Osteoblast (primary cell): Measurements from ENCODE around the gene CEND1. TPM values are rescaled to one million over a fixed set of nuclear protein-coding genes. Genes with fewer than 3 reads are reported as not detected.
A peak's percentile ranks its signal among the peaks of the same experiment; 100 is the strongest.

Source experiments
- DNase-seq: peaks from one replicate; pipeline ENCODE4 v3.0.0; 2011; ENCODE audit warnings: low spot score, mixed read lengths; ENCODE audit not compliant: insufficient read length; ENCODE audit errors: missing footprints
- H2AFZ ChIP-seq: 2 replicates; pipeline ENCODE4 v1.6.0; 2011; ENCODE audit warnings: mild to moderate bottlenecking, low read length
- H3K27ac ChIP-seq: 2 replicates; pipeline ENCODE4 v1.5.1; 2011; ENCODE audit warnings: mild to moderate bottlenecking, low read depth, low read length, moderate library complexity
- H3K27me3 ChIP-seq: 2 replicates; pipeline ENCODE4 v1.6.0; 2012; ENCODE audit warnings: mild to moderate bottlenecking, control low read depth, inconsistent platforms, low read length, moderate library complexity; ENCODE audit not compliant: insufficient read depth
- H3K36me3 ChIP-seq: 2 replicates; pipeline ENCODE4 v1.5.1; 2011; ENCODE audit warnings: mild to moderate bottlenecking, low read length, control low read depth, moderate library complexity; ENCODE audit not compliant: insufficient read depth
- H3K4me1 ChIP-seq: 2 replicates; pipeline ENCODE4 v1.5.1; 2011; ENCODE audit warnings: mild to moderate bottlenecking, low read length, control low read depth, moderate library complexity; ENCODE audit not compliant: insufficient read depth
- H3K4me2 ChIP-seq: 2 replicates; pipeline ENCODE4 v1.6.0; 2011; ENCODE audit warnings: mild to moderate bottlenecking, low read length; ENCODE audit not compliant: insufficient read depth
- H3K4me3 ChIP-seq: fragments of 200-600 bp; sonication (generic); 3 replicates; pipeline ENCODE4 v1.5.1; 2012; ENCODE audit warnings: mild to moderate bottlenecking, low read length, inconsistent platforms; ENCODE audit not compliant: insufficient read depth
- H3K79me2 ChIP-seq: 2 replicates; pipeline ENCODE4 v1.6.0; 2012; ENCODE audit warnings: mild to moderate bottlenecking, low read length, control low read depth, inconsistent platforms; ENCODE audit not compliant: insufficient read depth
- H3K9me3 ChIP-seq: 2 replicates; pipeline ENCODE4 v1.5.1; 2011; ENCODE audit warnings: low read depth, low read length, control low read depth
- H4K20me1 ChIP-seq: 2 replicates; pipeline ENCODE4 v1.6.0; 2012; ENCODE audit warnings: mild to moderate bottlenecking, low read length, control low read depth; ENCODE audit not compliant: insufficient read depth
- CTCF ChIP-seq: IDR thresholded peaks from 2 replicates; pipeline ENCODE4 v1.5.1; 2011; ENCODE audit warnings: mild to moderate bottlenecking, low read depth, low read length, moderate library complexity; ENCODE audit errors: extremely low read depth
- total RNA-seq: library from RNA; depleted of rRNA; stranded (reverse); fragments of >200 nt; gene quantifications from 2 replicates; pipeline ENCODE4 v1.2.3, GENCODE V29; 2012

CEND1 gene
- total RNA-seq, 1 donor, result not detected

- no peaks in the 10 kb centered on the region for H3K9me3 ChIP-seq
- H3K79me2 ChIP-seq, result peaks cover 35% of the 10 kb centered on the region
- peak; percentile 96 for DNase-seq
- H3K27me3 ChIP-seq, result no peaks in the 10 kb centered on the region
- H3K27ac ChIP-seq, result peak within 1 kb of the TSS; percentile 92
- no peak for TF ChIP-seq CTCF
- peak within 1 kb of the TSS; percentile 87 for H3K4me3 ChIP-seq
- peaks cover 36% of the 10 kb centered on the region for H4K20me1 ChIP-seq
- peaks cover 15% of the 10 kb centered on the region for H3K36me3 ChIP-seq
- H3K4me2 ChIP-seq, result peak within 1 kb of the TSS; percentile 92
- H3K4me1 ChIP-seq, result peaks cover 50% of the 10 kb centered on the region
- no peak within 1 kb of the TSS for H2AFZ ChIP-seq
Measured at GRCh38 chr11:832529-833113, 42.7 kb upstream of the CEND1 start, which contains the start of gene CD151. Gene CD151 (plus strand): TSS chr11:832952. CDS start chr11:836070, 3,118 bp downstream.

- H3K4me2 ChIP-seq, result peak overlapping the region; percentile 85
- peaks cover 29% of the 10 kb centered on the region for H3K79me2 ChIP-seq
- TF ChIP-seq CTCF, result no peak
- peak overlapping the region; percentile 72 for H3K4me3 ChIP-seq
- H3K36me3 ChIP-seq, result peaks cover 10% of the 10 kb centered on the region
- H3K27me3 ChIP-seq, result no peaks in the 10 kb centered on the region
- H3K27ac ChIP-seq, result peak overlapping the region; percentile 5
- H3K4me1 ChIP-seq, result peaks cover 50% of the 10 kb centered on the region
- peaks cover 31% of the 10 kb centered on the region for H4K20me1 ChIP-seq
- H3K9me3 ChIP-seq, result no peaks in the 10 kb centered on the region
- H2AFZ ChIP-seq, result no peak overlapping the region
- DNase-seq, result no peak
Measured at GRCh38 chr11:831961-832528, 42.2 kb upstream of the CEND1 start.

- H3K4me3 ChIP-seq, result no peak overlapping the region
- peaks cover 2% of the 10 kb centered on the region for H3K36me3 ChIP-seq
- DNase-seq, result peak; percentile 97
- no peak overlapping the region for H2AFZ ChIP-seq
- H3K4me2 ChIP-seq, result peak overlapping the region; percentile 85
- H3K27ac ChIP-seq, result no peak overlapping the region
- no peak for TF ChIP-seq CTCF
- H3K79me2 ChIP-seq, result peaks cover 22% of the 10 kb centered on the region
- peaks cover 54% of the 10 kb centered on the region for H3K4me1 ChIP-seq
- H3K27me3 ChIP-seq, result no peaks in the 10 kb centered on the region
- peaks cover 23% of the 10 kb centered on the region for H4K20me1 ChIP-seq
- no peaks in the 10 kb centered on the region for H3K9me3 ChIP-seq
Measured at GRCh38 chr11:831118-831864, 41.4 kb upstream of the CEND1 start.
